ENCODE measurements around the gene GALNT17.

The GALNT17 gene

DNA sequence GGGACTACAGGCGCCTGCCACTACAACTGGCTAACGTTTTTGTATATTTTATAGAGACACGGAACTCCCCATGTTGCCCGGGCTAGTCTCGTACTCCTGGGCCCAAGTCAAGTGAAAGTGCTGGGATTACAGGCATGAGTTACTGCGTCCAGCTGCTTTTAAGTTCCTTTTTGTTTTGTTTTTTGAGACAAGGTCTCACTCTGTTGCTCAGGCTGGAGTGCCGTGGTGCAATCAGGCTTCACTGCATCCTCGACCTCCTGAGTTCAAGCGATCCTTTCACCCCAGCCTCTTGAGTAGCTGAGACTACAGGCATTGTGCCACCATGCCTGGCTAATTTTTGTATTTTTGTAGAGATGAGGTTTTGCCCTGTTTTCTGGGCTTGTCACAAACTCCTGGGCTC, 155.0 kb downstream of the GALNT17 start:
- DNase-seq: no peak

DNA sequence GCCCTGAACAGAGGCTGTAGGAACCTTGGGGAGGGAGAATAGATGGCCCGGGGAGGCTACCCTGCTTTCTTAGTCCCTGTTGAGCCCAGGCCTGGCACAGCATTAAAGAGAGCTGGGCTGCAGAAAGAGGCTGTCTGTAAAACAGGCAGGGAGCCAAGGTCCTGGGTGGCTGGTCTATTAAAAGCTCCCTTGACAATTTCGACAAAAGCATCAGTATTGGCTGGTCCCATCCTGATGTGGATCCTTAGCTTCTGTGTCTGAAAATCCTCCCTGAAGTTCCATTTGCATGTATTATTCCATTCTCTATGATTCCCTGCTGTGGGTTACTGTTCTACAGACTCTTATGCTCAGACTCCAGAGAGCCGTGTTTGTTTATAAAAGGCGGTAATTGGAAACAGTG, 158.5 kb downstream of the GALNT17 start:
- no peak for DNase-seq

DNA sequence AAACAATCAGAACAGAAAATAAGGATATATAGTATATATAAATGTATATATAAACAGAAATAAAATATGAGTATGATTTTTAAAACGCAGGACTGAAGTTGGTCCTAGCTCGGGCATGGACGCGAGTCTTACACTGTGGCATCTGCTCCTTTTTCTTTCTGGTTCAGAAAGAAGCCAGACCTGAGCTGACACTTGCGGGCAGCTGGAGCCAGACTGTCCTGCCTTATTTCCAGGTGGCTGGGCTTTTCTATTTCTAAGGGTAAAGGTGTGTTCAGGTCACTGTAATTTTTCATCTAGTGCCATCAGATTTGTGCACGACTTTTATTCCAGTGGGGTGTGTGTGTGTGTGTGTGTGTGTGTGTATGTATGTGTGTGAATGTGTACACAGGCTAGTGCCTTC, 166.4 kb downstream of the GALNT17 start:
- DNase-seq: no peak

DNA sequence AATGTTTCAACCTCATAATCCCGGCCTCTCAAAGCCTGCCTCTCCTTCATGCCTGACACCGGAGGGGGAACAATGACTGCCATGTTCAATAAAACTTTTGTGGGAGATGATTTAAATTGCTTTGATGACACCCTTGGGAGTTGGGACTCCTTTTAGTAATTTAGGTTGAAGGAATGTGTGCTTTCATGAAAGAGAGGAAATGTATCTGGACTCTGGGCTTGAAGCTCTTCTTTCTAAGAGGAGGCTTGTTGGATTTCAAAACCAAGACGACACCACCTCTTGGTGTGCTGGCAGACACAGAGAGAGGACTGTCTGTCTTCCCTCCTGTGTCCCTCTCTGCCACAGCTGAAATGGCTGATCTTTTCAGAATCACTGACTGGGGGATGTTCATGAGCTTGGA, 168.1 kb downstream of the GALNT17 start:
- no peak for DNase-seq

DNA sequence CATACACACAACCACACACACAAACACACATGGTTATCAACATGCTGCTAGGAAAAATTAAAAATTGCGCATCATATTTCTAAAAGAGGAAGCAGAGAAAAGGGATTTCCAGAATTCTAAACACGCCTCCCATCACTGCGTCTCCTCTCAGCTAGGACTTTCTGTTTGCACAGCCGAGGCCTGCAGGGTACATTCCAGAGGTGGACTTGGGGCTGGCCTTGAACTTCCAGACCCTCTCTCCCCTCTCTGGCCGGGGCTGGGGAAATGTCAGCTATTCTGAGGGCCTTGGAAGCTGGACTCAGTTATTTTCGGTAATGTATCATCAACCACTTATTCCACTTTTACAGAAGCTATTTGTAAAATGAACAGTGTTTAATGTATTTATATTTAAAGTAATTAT, 168.7 kb downstream of the GALNT17 start:
- no peak for DNase-seq

DNA sequence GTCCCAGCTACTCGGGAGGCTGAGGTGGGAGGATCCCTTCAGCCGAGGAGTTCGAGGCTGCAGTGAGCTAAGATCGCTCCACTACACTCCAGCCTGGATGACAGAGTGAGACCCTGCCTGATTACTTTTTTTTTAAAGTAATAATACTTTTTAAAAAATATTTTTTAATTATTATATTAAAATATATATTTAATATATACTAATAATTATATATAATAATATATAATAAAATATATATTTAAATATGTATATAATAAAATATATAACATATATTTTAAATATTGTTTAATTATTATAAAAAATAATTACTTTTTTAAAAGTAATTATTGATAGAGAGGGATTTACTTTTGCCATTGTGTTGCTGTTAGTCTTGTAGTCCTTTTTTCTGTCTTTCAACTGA, 169.2 kb downstream of the GALNT17 start:
- no peak for DNase-seq

DNA sequence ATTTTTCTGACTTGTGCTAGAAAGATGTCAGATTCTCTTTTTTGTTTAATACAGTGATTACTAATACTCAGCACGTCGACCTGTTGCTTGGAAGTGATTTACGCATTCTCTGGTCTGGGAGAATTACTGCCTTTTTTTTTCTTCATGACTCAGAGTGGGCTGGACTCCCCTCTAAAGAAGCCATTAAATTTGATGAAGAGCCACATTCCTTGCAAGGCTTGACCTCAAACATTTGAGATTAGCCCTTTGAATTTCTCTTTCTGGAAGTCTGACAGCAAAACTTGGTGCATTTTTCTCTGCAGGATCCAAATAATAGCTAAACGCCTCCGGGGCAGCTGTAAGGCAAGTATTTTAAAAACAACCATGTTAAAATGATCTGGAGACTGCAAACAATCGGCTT, 171.6 kb downstream of the GALNT17 start:
- DNase-seq: no peak

DNA sequence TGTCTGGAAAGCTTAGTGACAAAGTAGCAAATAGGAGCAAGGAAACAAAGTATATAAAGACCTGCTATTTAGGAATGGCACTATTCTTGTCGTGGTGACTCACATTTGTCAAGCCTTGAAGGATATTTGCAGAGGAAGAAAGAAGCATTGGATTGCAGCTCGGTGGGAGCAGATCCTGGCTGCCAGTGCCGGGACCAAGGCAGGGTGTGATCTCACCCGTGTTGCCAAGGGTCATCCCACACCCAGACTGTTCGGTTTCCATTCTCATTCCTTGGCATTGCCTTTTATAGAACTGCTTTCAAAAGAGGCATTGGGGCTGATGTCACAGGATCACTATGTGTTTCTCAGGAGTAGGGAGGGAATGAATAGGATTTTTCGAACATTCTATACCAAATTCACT, 176.2 kb downstream of the GALNT17 start:
- DNase-seq: no peak

DNA sequence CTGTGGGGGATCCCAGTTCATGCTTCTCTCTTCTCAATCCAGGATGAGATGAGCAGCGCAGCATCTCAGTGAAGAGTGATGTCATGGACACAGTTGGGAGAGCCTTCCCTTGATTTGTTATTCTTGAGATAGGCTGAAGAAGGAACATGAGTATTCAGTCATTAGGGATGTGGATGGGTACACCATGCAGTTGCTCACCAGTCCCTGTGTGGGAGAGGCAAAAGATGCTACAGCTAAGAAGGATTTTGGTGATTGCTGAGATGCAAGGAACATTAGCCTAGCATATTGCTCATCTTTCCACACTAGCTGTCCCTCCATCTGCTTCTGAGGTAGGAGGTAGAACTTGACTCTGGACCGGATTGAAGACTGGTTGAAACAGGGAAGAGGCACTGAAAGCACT, 179.6 kb downstream of the GALNT17 start:
- DNase-seq: no peak

DNA sequence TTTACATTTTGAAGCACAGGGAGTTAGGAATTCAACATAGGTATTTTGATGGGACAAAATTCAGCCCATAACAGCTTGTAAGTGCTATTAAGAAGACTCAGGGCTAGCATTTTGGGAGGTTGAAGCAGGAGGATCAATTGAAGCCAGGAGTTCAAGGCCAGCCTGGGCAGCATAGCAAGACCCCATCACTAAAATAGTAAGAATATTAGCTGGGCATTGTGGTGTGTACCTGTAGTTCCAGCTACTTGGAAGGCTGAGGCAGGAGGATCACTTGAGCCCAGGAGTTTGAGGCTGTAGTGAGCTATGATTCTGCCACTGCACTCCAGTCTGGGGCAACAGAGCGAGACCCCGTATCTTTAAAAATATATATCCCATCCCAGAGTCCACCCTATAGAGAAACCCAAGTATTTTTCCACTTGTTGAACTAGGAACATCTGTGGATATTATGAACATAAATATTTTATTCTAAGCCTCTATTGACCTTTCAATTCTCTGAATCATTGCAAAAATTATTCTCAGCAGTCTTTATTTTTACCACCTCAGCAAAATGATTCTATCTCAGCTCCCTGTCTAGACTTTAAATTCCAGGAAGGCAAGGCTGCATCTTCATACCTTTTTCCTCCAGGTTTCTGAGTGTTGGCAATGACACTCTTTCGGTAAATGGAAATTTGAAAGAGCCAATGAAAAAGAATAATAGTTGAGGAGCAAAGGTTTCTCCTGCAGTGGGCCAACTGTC, 181.0 kb downstream of the GALNT17 start:
- no peak for DNase-seq

DNA sequence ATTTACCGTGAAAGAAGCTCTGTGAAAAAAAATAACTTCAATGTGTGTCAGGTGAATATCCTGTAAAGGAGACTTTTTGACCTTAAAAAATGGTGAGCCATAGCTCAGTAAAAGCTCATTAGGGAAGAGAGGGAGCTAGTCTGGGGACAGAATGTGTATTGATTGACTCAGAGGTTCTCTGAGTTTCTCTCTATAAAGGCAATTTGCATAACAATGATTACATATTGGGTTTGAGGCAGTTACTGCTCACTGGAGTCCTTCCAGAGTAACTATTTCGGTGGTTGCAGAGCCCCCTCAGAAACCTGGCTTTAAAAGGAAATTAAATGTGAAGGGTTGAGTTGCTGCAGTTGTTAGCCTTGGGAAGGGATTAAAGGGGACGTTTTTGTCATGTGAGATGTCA, 181.6 kb downstream of the GALNT17 start:
- DNase-seq: no peak

DNA sequence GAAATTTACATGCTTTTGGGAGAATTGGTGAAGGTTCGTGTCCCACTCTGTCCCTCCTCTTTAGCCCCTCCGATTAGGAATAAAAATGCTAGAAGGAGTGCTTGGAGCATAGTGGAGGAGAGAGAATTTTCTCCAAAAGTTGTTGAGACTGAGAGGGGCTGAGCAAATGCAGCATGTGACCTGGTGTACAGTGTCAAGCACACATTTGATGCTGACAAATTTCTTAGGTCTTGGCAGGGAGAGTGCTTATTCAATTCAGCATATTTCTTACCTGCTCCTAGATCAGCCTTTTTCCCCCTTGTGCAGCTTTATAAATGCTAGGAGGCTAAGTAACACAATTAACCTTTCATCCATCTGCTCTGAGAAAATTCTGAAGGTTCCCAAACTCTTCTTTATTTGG, 189.0 kb downstream of the GALNT17 start:
- DNase-seq: no peak

DNA sequence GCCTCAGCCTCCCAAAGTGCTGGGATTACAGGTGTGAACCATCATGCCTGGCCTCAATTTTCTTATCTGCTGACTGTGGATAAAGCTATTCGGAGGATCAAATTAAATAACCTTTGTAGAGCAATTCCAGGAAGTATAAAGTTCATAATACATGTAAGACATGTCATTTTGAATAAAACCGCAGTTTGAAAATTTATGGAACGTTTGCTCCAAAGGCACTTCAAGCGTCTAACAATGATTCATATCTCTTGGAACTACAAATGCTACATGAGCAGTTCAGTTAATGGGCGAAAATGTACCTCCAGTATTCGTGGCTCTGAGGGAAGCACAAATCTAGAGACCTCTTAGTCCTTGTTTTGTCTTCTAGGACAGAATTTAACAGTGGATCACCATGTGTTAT, 190.3 kb downstream of the GALNT17 start:
- no peak for DNase-seq

DNA sequence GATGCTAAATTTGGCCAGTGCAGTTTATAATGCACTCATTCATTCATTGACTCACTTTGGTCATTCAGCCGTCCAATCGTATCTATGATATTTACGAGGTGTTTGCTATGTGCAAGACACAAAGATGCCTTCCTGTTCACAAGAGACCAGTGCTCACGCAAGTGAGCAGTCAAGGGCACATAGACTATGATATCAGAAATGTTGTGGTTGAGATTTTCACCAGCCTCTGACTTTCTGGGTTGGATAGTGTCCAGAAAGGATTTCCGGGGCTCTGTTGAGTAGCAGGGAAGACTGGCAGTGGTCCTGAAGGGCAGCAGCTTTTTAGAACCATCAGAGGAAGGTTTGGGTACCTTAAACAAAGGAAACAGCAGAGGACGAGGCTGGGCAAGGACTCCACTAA, 191.8 kb downstream of the GALNT17 start:
- no peak for DNase-seq

DNA sequence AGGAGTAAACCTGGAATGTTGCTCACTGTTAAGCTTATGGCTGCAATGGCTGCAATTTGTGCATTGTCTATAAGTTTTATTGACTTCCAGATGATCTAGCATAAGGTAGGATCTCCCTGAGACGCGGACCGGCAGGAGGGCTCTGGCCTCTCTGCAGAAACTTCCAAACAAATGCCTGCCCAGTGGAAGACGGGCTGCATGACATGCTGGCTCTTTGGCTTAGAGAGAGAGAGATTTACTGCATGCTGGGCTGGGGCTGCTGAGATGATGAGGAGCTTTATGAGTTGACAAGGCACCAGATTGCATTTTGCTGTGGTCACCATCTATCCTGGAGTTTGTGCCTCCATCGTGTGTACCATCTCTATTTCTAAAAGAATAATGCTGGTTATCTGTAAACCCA, 193.2 kb downstream of the GALNT17 start:
- DNase-seq: no peak

DNA sequence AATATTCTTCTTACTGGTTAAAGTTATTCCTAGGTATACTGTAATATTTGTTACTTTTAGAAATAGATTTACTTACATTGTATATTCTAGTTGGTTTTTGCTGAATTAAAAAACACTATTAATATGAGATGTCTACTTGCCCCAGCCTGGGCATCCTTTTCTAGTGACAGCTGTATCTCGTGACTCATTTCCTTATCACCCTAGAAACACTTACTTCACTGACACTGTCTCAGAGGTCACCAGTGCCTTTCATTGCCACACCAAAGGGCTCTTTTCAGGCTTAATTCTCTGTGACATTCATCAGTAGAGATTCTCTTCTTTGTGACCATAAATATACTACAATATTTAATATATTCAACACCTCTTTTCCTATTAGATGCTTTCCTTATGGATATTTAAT, 194.7 kb downstream of the GALNT17 start:
- DNase-seq: no peak

DNA sequence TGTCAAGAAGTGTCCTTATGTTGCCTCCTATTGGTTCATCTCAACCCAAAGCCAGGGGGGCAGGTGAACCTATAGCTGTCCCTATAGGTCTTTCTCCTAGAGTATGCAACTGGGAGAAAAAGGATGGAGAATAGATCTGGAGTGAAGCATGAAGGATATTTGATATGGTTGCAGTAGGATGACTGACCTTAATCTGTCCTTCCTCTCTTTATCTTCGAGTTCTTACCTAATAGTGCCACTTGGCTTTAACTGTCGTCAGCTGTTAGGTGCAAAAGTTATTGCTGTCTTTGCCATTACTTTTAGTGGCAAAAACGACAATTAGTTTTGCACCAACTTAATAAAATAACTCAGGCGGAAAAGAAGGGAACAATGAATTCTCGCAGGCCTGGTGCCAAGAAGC, 196.0 kb downstream of the GALNT17 start:
- DNase-seq: no peak

DNA sequence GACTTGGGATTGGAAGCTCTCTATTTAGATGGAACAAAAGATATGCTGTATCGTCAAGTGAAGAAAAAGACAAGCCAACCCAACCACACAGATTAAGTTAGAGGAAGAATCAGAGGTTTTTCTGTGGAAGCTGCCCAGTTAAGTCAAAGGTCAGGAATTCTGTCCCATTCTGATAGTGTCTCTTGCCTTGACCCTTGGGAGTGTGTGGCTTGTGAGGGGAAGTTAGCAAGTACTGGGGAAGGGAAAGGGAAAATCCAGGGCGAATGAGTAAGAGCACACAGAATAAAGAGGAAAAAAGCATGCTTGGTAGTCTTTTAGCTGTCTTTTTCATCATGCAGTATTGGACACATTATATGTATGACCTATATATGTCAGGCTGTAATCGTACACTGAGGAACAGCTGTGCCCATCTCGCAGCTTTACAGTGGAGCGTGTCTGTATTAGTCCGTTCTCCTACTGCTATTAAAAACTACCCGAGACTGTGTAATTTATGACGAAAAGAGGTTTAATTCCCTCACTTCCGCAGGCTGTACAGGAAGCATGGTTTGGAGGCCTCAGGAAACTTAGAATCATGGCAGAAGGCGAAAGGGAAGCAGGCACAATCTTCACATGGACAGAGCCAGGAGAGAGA, 197.2 kb downstream of the GALNT17 start:
- no peak for DNase-seq

DNA sequence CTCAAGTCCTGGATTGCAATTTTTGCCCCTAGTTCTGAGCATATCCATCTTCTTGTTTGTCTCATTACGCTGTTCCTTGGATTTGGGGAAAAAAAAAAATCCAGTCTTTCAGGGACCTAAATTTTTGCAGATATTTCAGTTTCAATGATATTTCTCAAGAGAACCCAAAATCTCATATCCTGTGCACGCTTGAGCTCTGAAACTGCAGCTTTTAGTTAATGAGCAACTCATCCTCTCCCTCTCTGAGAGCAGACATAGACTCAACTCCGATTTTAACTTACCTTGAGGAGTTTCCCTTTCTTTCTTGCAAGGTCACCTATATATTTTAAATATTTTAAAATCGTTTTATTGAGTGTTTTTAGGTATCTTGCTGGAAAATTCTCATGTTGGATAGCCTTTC, 200.3 kb downstream of the GALNT17 start:
- no peak for DNase-seq

DNA sequence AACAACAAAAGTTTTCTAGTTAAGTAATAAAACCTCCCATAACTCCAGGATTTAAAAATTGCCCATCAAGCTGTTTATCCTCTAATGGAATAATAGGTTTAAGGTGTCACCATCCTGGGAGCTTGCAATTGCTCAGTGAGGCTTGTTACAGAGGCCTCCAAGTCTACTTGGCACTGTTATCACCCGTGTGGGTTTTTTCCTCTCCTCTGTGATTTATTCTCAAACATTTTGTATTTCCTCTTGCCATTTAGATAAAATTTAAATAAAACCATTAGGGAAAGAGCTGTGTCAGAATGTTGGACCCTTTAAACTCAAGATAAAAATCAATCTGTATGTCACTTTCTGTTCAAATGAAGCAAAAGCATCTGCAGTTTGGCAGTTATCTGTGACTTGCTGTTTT, 202.6 kb downstream of the GALNT17 start:
- DNase-seq: no peak

DNA sequence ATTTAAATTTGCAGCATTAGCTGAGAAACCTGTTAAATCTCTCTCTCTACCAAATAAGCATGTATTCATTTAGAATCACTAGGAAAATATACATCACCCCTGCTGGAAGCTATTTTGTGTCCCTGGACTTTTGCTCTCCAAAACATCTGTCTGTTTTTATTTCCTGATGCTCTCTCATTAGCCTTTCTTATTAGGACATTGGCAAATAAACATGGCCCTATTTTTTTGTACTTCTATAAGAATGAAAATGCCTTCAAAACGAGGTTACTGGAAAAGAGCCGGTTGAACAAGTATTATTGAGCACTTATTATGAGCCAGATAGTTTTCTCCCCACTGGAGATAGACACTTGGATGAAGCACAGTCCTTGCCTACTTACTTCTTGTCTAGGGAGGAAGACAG, 206.9 kb downstream of the GALNT17 start:
- no peak for DNase-seq

DNA sequence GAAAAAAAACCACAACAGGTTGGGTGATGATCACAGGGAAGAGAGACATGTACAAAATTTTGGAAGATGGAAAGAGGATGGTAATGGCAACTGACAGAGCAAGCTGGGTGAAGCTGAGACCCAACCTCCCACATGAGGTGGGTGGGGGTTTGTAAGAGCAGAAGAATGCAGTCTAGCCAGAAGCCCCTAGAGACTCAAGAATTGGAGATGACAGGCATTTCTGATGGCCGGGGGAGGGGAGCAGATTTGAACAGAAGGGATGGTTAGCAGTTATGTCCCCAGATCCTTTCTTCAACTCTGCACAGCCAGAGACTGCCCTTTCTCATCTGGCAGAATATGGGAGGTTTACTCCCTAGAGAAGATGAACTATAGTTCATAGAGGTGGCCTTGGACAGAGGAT, 208.0 kb downstream of the GALNT17 start:
- no peak for DNase-seq

DNA sequence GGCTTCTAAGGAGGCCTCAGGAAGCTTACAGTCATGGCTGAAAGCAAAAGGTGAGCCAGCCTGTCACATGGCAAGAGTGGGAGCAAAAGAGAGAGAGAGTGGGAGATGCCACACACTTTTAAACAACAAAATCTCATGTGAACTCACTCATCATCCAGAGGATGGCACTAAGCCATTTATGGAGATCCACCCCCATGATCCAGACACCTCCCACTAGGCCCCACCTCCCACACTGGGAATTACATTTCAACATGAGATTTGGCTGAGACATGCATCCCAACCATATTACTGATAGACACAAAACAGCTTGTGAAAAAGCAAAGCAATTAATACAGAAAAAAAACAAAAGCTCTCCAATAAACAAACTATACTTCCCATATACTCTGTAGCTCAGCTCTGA, 210.3 kb downstream of the GALNT17 start:
- no peak for DNase-seq

DNA sequence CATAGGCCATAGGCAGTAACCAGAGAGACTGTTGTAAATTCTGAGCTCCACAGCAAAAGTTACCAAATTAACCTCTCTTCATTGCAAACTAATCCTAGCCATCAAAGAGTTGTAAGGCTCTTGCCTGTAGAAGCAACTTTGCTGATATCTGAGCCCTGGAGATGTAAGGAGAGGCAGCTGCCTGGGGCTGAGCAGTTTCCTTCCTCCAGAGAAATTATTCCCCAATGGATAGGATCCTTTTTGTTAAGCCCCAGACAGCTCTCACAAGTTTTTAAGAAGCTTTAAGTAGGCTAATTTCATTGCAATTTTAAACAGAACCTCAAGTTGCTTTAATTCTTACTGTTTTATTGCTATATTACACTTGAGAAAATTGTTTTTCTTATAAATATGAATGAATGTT, 211.1 kb downstream of the GALNT17 start:
- DNase-seq: no peak

DNA sequence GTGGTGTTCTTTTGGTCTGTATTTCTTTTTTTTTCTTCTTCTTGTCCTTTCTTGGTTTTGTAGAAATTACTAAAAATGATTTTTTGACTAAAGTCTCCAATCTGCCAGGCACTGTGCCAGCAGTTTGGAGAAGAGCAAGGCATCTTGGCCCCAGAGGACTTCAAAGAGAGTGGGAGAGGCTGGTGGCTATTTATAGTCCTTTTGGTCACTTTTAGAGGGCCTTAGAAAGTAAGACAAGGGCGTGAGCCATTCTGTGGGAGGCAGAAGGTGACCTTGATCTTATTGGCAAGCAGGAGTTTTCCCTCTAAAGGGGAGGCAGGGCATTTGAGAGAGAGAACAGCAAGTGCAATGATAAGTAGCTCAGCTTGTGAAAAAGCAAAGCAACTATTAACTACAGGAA, 211.9 kb downstream of the GALNT17 start:
- DNase-seq: no peak
